Right kidney (tissue), 1 donor: ENCODE measurements around the gene TRIM54.
"Not testable (repeated sequence)": the region's sequence is repeated elsewhere in the genome, so short reads cannot be mapped to it uniquely, and the experiment has no call there.

Experiments used
- DNase-seq: peaks from one replicate; pipeline ENCODE4 v3.0.0-alpha.2; 2016

TRIM54 gene

GRCh38 chr2:27313882-27314645 lies 31.8 kb downstream of the TRIM54 start:
- no peak for DNase-seq

- DNase-seq, result no peak
Measured at GRCh38 chr2:27314709-27315108, 32.5 kb downstream of the TRIM54 start.

GRCh38 chr2:27315122-27315521 lies 32.9 kb downstream of the TRIM54 start:
- no peak for DNase-seq

- DNase-seq, result no peak
Measured at GRCh38 chr2:27316655-27317412, 34.6 kb downstream of the TRIM54 start.

GRCh38 chr2:27319839-27320238 lies 37.6 kb downstream of the TRIM54 start:
- not testable (repeated sequence) for DNase-seq

- no peak for DNase-seq
Measured at GRCh38 chr2:27320958-27321543, 38.8 kb downstream of the TRIM54 start.

- no peak for DNase-seq
Measured at GRCh38 chr2:27322301-27322765, 40.1 kb downstream of the TRIM54 start.

GRCh38 chr2:27322766-27323595 lies 40.8 kb downstream of the TRIM54 start, which contains the start of gene MPV17:
Gene MPV17 (minus strand): TSS chr2:27323097. CDS start chr2:27322517, 580 bp downstream.
- DNase-seq, result peak; percentile 90

- DNase-seq, result no peak
Measured at GRCh38 chr2:27323596-27324285, 41.5 kb downstream of the TRIM54 start.

GRCh38 chr2:27324720-27325119 lies 42.5 kb downstream of the TRIM54 start:
- no peak for DNase-seq

- DNase-seq, result no peak
Measured at GRCh38 chr2:27335311-27335710, 53.1 kb downstream of the TRIM54 start.

- DNase-seq, result no peak
Measured at GRCh38 chr2:27336173-27336572, 53.9 kb downstream of the TRIM54 start.

GRCh38 chr2:27347641-27348040 lies 65.4 kb downstream of the TRIM54 start:
- DNase-seq, result no peak

GRCh38 chr2:27350106-27350693 lies 68.0 kb downstream of the TRIM54 start:
- DNase-seq, result no peak

- DNase-seq, result no peak
Measured at GRCh38 chr2:27351802-27352598, 69.8 kb downstream of the TRIM54 start.

- DNase-seq, result not testable (repeated sequence)
Measured at GRCh38 chr2:27353386-27353761, 71.1 kb downstream of the TRIM54 start.

GRCh38 chr2:27353762-27354596 lies 71.8 kb downstream of the TRIM54 start:
- no peak for DNase-seq

- no peak for DNase-seq
Measured at GRCh38 chr2:27354597-27354927, 72.3 kb downstream of the TRIM54 start.

- DNase-seq, result no peak
Measured at GRCh38 chr2:27356056-27356381, 73.8 kb downstream of the TRIM54 start.
